Measurements from ENCODE around the gene HRC.

HRC gene

DNA sequence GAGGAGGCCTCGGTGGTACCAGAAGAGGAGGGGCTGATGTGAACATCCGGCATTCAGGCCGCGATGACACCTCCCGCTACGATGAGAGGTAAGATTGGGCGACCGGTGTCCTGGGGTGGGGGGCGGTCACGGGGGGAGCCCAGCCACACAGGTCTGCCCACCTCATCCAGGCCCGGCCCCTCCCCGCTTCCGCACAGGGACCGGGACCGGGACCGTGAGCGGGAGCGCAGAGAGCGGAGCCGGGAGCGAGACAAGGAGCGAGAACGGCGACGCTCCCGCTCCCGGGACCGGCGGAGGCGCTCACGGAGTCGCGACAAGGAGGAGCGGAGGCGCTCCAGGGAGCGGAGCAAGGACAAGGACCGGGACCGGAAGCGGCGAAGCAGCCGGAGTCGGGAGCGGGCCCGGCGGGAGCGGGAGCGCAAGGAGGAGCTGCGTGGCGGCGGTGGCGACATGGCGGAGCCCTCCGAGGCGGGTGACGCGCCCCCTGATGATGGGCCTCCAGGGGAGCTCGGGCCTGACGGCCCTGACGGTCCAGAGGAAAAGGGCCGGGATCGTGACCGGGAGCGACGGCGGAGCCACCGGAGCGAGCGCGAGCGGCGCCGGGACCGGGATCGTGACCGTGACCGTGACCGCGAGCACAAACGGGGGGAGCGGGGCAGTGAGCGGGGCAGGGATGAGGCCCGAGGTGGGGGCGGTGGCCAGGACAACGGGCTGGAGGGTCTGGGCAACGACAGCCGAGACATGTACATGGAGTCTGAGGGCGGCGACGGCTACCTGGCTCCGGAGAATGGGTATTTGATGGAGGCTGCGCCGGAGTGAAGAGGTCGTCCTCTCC, 47.4 kb downstream of the HRC start:
- Histone ChIP-seq H3K4me3 (ENCODE audit: low read length in 2 of 2) (no peak overlapping the region), H3K4me1 (ENCODE audit: control insufficient read depth in 2 of 2, insufficient read depth in 2 of 2, low read length in 2 of 2) (no peaks in the 10 kb centered on the region), H3K27me3 (ENCODE audit: control insufficient read depth in 2 of 2, insufficient read depth in 2 of 2, low read length in 2 of 2) (no peaks in the 10 kb centered on the region), H3K36me3 (ENCODE audit: control insufficient read depth in 2 of 2, insufficient read depth in 2 of 2, low read length in 2 of 2) (peaks cover 40 to 41% of the 10 kb centered on the region in 2 donors), H3K9ac (ENCODE audit: low read depth in 1 of 2, low read length in 2 of 2) (no peak overlapping the region), H3K27ac (ENCODE audit: low read depth in 2 of 2, low read length in 2 of 2) (no peak overlapping the region), H3K9me3 (ENCODE audit: control insufficient read depth in 2 of 2, low read length in 2 of 2) (no peaks in the 10 kb centered on the region)

DNA sequence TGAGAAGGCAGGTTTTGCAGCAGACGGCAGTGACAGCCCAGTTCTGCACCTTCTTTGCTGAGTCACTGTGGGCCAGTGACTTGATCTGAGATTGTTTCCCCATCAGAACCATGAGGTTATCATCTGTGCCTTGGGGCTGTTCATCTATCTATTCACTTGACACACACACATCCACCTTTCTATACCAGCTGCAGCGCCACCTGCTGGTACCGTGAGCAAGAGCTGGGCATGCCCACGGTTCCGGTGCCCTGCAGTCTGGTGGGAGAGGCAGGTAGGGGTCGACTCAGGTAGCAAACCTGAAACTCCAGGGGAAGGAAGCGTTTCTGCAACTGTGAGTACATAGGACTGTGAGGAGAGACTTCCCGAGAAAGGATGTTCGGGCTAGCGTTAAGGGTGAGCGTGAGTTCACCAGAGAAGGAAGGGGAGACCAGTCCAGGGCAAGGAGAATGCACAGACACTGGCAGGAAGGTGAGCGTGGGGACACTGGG, 48.5 kb downstream of the HRC start:
- no peak overlapping the region for H3K9ac ChIP-seq (ENCODE audit: low read depth in 1 of 2, low read length in 2 of 2)
- peaks cover 50 to 51% of the 10 kb centered on the region in 2 donors for H3K36me3 ChIP-seq (ENCODE audit: control insufficient read depth in 2 of 2, insufficient read depth in 2 of 2, low read length in 2 of 2)
- H3K4me3 ChIP-seq (ENCODE audit: low read length in 2 of 2): no peak overlapping the region
- no peak overlapping the region for H3K27ac ChIP-seq (ENCODE audit: low read depth in 2 of 2, low read length in 2 of 2)
- H3K9me3 ChIP-seq (ENCODE audit: control insufficient read depth in 2 of 2, low read length in 2 of 2): no peaks in the 10 kb centered on the region
- no peaks in the 10 kb centered on the region for H3K27me3 ChIP-seq (ENCODE audit: control insufficient read depth in 2 of 2, insufficient read depth in 2 of 2, low read length in 2 of 2)
- H3K4me1 ChIP-seq (ENCODE audit: control insufficient read depth in 2 of 2, insufficient read depth in 2 of 2, low read length in 2 of 2): no peaks in the 10 kb centered on the region

DNA sequence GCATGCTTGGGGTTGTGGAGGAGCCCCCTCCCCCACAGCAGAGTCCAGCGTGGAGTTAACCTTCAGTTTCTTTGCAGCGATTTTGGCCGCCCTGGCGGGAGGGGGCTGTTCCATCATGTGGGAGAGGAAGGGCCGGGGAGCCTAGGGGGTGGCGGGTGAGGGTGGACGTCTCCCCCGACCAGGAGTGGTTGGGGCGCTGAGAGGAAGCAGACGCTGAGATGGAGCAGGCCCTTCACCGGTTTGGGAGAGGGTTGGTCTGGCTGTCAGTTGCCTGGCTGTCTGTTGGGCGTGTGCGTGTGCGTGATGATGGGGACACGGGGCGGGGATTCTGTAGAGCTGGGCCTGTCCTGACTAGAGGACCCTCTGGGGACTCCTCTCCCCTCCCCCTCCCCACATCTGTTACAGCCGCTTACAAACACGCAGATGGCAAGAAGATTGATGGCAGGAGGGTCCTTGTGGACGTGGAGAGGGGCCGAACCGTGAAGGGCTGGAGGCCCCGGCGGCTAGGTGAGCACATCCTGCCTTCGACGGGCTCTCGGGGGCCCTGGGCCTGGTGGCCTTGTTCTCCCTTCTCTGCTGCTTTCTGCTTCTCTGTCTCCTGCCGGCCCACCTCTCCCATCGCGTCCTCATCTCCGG, 50.8 kb downstream of the HRC start:
- no peak overlapping the region for H3K4me3 ChIP-seq (ENCODE audit: low read length in 2 of 2)
- H3K36me3 ChIP-seq (ENCODE audit: control insufficient read depth in 2 of 2, insufficient read depth in 2 of 2, low read length in 2 of 2): peaks cover 62 to 64% of the 10 kb centered on the region in 2 donors
- H3K27ac ChIP-seq (ENCODE audit: low read depth in 2 of 2, low read length in 2 of 2): no peak overlapping the region
- no peak overlapping the region for H3K9ac ChIP-seq (ENCODE audit: low read depth in 1 of 2, low read length in 2 of 2)
- H3K9me3 ChIP-seq (ENCODE audit: control insufficient read depth in 2 of 2, low read length in 2 of 2): no peaks in the 10 kb centered on the region
- H3K27me3 ChIP-seq (ENCODE audit: control insufficient read depth in 2 of 2, insufficient read depth in 2 of 2, low read length in 2 of 2): no peaks in the 10 kb centered on the region
- H3K4me1 ChIP-seq (ENCODE audit: control insufficient read depth in 2 of 2, insufficient read depth in 2 of 2, low read length in 2 of 2): no peaks in the 10 kb centered on the region

DNA sequence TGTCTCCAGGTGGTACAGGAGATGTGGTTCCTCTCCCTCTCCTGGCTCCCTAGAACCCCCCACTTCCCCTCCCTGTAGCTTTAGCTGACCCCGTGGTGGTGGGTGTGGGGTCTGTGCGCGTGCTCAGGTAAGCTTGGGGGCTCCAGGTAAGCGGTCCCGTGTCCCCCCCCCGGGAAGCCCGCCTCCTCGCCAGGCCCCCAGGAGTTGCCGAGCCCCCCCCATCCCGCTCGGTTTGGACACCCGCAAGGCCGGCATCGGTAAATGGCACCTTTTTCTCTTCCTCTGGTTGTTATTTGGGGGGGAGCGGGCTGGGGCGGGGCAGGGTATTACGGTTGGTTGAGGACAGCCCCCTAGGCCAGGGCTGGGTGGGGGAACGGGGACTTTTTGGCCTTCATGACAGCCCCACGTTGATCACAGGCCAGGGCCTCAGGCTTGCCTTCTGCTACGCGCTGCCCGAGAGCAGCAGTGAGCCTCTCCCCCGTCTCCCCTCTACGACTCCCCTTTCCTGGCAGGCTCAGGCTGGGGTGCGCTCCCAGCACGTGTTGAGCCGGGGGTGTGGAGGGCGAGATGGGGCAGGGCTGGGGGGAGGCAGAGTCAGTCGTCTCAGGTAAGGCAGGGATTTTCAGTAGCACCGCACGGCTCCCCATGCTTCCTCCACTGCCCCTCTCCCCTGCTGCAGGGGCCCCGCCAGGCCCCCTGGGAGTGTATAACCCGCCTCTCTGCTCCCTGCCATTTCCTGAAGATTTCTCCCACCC, 51.7 kb downstream of the HRC start:
- Histone ChIP-seq H3K4me3 (ENCODE audit: low read length in 2 of 2) (no peak overlapping the region), H3K27ac (ENCODE audit: low read depth in 2 of 2, low read length in 2 of 2) (no peak overlapping the region), H3K36me3 (ENCODE audit: control insufficient read depth in 2 of 2, insufficient read depth in 2 of 2, low read length in 2 of 2) (peaks cover 63 to 64% of the 10 kb centered on the region in 2 donors), H3K4me1 (ENCODE audit: control insufficient read depth in 2 of 2, insufficient read depth in 2 of 2, low read length in 2 of 2) (no peaks in the 10 kb centered on the region), H3K9me3 (ENCODE audit: control insufficient read depth in 2 of 2, low read length in 2 of 2) (no peaks in the 10 kb centered on the region), H3K27me3 (ENCODE audit: control insufficient read depth in 2 of 2, insufficient read depth in 2 of 2, low read length in 2 of 2) (no peaks in the 10 kb centered on the region), H3K9ac (ENCODE audit: low read depth in 1 of 2, low read length in 2 of 2) (no peak overlapping the region)

DNA sequence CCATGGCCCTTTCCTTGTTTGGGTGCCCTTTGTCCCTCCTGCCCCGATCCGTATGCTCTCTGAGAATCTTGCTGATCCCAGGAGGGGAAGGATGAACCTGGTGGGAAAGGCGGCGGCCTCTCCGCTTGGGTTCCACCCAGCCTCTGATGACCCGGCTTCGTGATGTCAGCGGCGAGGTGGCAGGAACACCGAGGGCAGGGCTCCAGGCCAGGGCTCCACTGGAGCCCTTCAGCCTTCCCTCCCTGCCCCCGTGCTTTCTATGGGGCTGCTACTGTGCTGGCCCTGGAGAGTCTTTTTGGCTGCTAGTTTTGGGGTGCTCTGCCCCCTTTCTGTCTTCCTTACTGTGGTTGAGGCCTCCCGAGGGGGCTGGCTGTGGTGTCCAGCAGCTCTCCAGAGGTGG, 52.9 kb downstream of the HRC start:
- Histone ChIP-seq H3K9ac (ENCODE audit: low read depth in 1 of 2, low read length in 2 of 2) (no peak overlapping the region), H3K9me3 (ENCODE audit: control insufficient read depth in 2 of 2, low read length in 2 of 2) (no peaks in the 10 kb centered on the region)

More for the DNA sequence above, 52.9 kb downstream of the HRC start:
- Histone ChIP-seq H3K27ac (ENCODE audit: low read depth in 2 of 2, low read length in 2 of 2) (no peak overlapping the region), H3K36me3 (ENCODE audit: control insufficient read depth in 2 of 2, insufficient read depth in 2 of 2, low read length in 2 of 2) (peaks cover 59 to 68% of the 10 kb centered on the region in 2 donors), H3K4me3 (ENCODE audit: low read length in 2 of 2) (no peak overlapping the region), H3K27me3 (ENCODE audit: control insufficient read depth in 2 of 2, insufficient read depth in 2 of 2, low read length in 2 of 2) (no peaks in the 10 kb centered on the region), H3K4me1 (ENCODE audit: control insufficient read depth in 2 of 2, insufficient read depth in 2 of 2, low read length in 2 of 2) (no peaks in the 10 kb centered on the region)

All from mucosa of rectum (tissue), 2 donors.